ENCODE results near the gene LYZL6.
A peak's percentile ranks its signal among the peaks of the same experiment; 100 is the strongest.
"Not testable (repeated sequence)": the region's sequence is repeated elsewhere in the genome, so short reads cannot be mapped to it uniquely, and the experiment has no call there.

LYZL6 gene

GRCh38 chr17:35906191-35906925 is 37.2 kb downstream of the LYZL6 start:
- no peak for DNase-seq

DNA sequence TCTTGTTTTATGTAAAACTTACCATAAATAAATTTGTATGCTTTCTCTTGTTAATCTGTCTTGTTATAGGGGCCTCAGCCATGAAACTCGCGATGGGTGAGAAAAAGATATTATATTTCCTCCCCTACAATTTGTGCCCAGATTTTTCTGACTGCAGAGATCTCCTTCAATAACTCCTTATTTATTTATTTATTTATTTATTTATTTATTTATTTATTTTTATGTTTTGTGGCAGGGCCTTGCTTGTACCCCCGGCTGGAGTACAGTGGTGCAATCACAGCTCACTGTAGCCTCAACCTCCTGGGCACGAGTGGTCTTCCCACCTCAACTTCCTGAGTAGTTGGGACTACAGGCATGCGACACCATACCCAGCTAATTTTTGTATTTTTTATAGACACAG is 40.1 kb downstream of the LYZL6 start:
- DNase-seq, result no peak

- no peak for DNase-seq
Measured at GRCh38 chr17:35901631-35902175, 41.8 kb downstream of the LYZL6 start.

GRCh38 chr17:35900708-35901480 is 42.6 kb downstream of the LYZL6 start:
- no peak for DNase-seq

DNA sequence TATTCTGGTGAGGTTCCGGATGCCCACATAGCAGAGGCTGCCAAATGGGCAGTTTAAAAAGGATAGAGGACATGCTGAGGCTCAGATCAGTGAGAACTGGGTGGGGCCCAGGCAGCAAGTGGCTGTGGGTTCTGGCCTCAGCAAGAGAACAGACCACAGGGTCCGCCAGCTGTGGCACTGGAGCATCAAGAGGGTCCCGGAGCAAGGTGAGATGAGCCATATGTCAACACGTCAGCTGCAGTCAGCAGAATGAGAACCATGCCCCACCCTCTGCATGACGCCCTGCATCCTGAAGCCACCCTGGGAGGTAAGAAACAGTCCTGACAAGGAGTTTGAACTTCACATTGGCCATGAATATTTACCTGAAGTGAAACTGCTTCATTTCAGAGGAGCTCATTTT is 43.2 kb downstream of the LYZL6 start:
- no peak for DNase-seq

DNA sequence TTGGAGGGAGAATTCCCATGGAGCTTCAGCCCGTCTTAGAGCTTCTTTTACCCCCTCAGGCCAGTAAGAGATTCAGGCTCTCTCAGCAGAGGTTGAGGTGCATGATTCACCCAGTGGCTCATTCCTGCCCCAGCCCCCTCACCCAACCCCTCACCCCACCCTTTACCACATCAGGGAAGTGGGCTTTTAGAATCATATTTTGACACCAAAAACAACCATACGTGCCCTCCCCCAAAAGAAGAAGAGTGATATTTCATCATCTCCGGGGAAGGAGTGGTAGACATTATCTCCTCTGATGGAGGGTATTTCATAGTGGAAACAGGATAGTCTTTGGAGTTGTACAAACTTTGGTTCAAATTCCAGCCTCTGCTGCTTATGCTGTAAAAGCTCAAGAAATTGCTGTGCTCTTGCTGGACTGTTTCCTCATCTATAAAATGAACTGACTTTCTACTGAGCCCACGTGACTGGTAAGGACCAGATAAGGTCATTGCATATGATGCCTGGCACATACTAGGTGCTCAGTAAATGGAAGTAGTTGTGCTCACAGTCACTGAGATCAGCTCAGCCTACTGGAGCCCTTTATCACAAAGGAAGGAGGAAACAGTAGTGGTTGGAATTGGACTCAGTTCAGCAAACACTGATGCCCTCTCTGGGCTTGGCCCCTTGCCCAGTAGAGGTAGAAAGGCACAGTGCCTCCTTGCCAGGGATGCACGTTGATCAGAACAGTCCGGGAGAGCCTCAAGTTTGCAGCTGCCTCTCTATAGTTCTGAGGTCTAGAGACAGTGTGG is 45.0 kb downstream of the LYZL6 start:
- DNase-seq, result peak; percentile 19

DNA sequence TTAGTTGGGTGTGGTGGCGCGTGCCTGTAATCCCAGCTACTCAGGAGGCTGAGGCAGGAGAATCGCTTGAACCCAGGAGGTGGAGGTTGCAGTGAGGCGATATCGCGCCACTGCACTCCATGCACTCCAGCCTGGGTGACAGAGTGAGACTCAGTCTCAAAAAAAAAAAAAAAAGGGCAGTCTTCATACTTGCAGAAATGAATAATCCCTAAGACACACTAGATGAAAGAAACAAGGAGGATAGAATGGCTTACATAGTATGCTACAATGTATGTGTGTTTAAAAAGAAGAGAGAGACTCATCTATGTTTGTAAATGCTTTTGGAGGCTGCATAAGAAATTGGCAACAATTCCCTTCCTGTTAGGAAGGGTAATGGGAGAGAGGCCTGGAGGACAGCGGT is 45.7 kb downstream of the LYZL6 start:
- not testable (repeated sequence) for DNase-seq

DNA sequence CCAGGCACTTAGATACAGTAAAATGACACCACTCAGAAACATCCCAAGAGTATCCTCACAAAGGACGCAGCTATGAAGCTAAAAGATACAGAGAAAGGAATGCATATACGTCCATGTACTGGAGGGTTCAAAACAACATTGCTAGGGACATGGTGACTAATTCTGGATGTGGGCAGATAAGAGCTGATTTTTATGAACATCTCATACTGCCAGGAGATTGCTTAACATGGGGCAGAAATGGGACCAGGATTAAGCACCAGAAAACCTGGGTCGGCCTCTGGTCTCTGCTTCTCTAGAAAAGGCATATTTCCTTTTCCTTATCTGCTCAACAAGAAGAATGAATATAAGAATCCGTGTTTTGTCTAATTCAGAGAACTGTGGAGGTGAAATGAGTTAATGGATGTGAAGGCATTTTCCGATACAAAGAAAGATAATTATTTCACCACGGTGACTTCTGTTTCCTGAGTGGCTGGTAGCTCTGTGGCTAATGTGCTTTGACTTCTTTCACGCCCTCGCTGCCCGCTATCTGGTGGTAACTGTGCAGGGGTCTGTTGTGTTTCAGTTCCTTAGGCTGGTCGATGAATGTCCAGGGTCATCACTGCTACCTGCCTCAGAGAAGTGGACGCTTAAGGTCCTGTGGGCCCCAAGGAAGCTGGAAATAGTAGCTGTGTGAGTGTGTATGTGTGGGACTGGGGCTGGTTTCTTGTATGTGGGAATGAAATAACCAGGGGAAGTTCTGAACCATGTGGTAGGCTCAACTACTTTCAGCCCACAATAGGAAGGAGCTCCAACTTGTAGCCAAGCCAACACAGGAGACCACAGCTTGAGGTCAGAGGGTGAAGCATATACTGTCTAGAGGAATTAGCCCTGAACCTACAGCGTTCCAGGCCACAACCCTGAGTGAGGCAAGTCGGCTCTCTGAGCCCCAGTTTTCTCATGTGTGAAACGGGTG is 47.6 kb downstream of the LYZL6 start:
- DNase-seq, result peak; percentile 50

- no peak for DNase-seq
Measured at GRCh38 chr17:35894206-35894605, 49.3 kb downstream of the LYZL6 start.

- no peak for DNase-seq
Measured at GRCh38 chr17:35893751-35894150, 49.8 kb downstream of the LYZL6 start.

GRCh38 chr17:35892091-35893035 is 51.1 kb downstream of the LYZL6 start:
- DNase-seq, result peak; percentile 45

DNA sequence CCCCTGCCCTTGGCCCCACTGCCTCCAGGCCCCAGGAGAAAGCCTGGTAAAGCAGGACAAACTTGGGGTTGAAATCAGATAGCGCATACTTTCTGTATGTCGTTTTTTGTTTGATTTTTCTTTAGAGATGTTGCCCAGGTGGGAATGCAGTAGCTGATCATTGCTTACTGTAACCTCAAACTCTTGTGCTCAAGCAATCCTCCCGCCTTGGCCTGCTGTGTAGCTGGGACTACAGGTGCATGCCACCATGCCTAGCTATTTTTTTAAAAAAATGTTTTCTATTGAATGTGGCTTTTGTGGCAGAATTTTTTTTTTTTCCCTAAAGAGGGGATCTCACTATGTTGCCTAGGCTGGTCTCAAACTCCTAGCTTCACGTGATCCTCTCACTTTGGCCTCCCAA is 52.2 kb downstream of the LYZL6 start:
- no peak for DNase-seq

GRCh38 chr17:35890774-35891155 is 52.7 kb downstream of the LYZL6 start:
- peak; percentile 61 for DNase-seq

DNA sequence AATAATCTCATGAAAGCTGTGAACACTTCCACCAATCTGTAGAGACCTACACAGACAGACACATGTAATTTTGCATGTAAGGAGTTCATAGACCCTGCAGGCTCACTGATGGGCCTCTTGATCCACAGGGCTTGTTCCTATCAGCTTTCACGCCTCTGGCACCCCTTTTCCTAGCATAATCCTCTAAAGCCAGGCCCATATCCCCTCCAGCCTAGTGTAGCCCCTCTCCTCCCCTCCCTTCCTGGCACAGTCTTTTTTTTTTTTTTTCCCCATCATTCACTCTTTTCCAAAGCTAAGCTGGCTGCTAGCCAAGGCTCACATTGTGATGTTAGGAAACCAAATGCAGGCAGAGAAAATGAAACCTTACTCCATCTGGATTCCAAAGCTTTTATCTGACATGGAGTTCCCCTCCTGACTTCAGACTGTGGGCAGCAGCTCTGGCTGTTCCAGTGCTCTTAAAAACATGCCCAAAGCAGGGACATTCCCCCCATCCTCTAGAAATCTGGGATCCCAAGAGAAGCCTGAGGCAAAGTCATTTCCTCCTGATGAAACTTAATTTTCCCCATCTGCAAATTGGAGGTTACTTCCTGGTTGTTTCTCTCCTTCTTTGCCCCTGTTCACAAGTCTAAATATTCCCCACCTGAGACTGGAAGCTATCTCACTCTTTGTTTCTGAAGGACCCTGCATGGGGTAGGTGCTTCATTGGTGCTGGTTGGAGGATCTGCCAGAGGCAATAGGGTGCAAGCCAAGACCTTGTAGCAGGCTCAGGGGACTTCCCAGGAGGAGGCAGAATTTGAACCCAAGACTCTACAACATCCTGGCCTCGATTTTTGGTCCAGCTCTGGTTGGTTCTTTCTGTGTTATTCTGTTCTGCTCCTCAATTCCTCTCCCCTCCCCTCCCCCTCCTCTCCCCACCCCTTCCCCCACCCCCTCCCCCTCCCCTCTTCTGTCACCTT is 53.4 kb downstream of the LYZL6 start:
- DNase-seq, result no peak

- DNase-seq, result no peak
Measured at GRCh38 chr17:35889241-35889640, 54.3 kb downstream of the LYZL6 start.
